H1 (cell line): ENCODE results near the gene SSUH2. TPM values are rescaled to one million over a fixed set of nuclear protein-coding genes. Genes with fewer than 3 reads are reported as not detected.

Source experiments
- CTCF ChIA-PET: fragments of 300-600 bp; sonication (Branson Sonifier 250); formaldehyde crosslinking; loops from one replicate; lab custom pipeline; 2021; ENCODE audit not compliant: partially characterized antibody; lab: Charles Lee
- POLR2A ChIA-PET: fragments of 300-600 bp; sonication (Branson Sonifier 250); formaldehyde crosslinking; loops from one replicate; lab custom pipeline; 2021; ENCODE audit warnings: inconsistent platforms; ENCODE audit not compliant: partially characterized antibody; lab: Charles Lee
- DNase-seq, 2 experiments: peaks; one replicate each; pipeline versions ENCODE4 v3.0.0 to v3.0.0-alpha.2; 2010 to 2022; ENCODE audit warnings: low spot score in 2 of 2, low read depth in 1 of 2, mixed read lengths in 1 of 2
- FAIRE-seq: peaks from 2 replicates; lab custom pipeline; 2011; peaks lifted over from hg19 to GRCh38; lab: Jason Lieb, UNC
- H2AFZ ChIP-seq: 2 replicates; pipeline ENCODE4 v1.8.1; 2012; ENCODE audit warnings: low read length, inconsistent platforms
- H2AK5ac ChIP-seq: 2 replicates; pipeline ENCODE4 v1.6.1; 2013; ENCODE audit warnings: low read depth, low read length
- H2BK120ac ChIP-seq: replicated peaks from 2 replicates; pipeline ENCODE3; 2013; ENCODE audit warnings: low read depth, low read length, inconsistent platforms
- H2BK12ac ChIP-seq: 2 replicates; pipeline ENCODE4 v1.6.1; 2013; ENCODE audit warnings: low read depth, low read length
- H2BK15ac ChIP-seq: 2 replicates; pipeline ENCODE4 v1.6.1; 2013; ENCODE audit warnings: low read length
- H2BK20ac ChIP-seq: 2 replicates; pipeline ENCODE4 v1.6.1; 2013; ENCODE audit warnings: low read length
- H2BK5ac ChIP-seq: 2 replicates; pipeline ENCODE4 v1.6.1; 2013; ENCODE audit warnings: low read depth, low read length
- H3K14ac ChIP-seq: 2 replicates; pipeline ENCODE4 v1.6.1; 2013; ENCODE audit warnings: inconsistent platforms; ENCODE audit not compliant: insufficient read length
- H3K18ac ChIP-seq: 2 replicates; pipeline ENCODE4 v1.6.1; 2013; ENCODE audit warnings: low read length; ENCODE audit errors: extremely low read depth
- H3K23ac ChIP-seq: 2 replicates; pipeline ENCODE4 v1.6.1; 2013; ENCODE audit warnings: inconsistent platforms; ENCODE audit not compliant: insufficient read length
- H3K23me2 ChIP-seq: 2 replicates; pipeline ENCODE4 v1.6.1; 2013; ENCODE audit warnings: low read depth, low read length
- H3K27ac ChIP-seq: 2 replicates; pipeline ENCODE4 v1.6.1; 2011; ENCODE audit warnings: low read depth, low read length, inconsistent platforms
- H3K27me3 ChIP-seq, 4 experiments: replicated peaks in 1 of 4; 1 replicate in 1 of 4; 2 replicates in 3 of 4; pipeline versions ENCODE4 v1.6.1 to v1.8.1; 2011 to 2013; ENCODE audit warnings: low read length in 3 of 4, mild to moderate bottlenecking in 3 of 4, inconsistent platforms in 2 of 4, mixed read lengths in 2 of 4, moderate library complexity in 1 of 4; ENCODE audit not compliant: control insufficient read depth in 3 of 4, insufficient read depth in 3 of 4; ENCODE audit errors: extremely low read depth in 1 of 4
- H3K36me3 ChIP-seq, 4 experiments: 2 replicates each; pipeline versions ENCODE4 v1.6.1 to v1.8.1; 2011 to 2013; ENCODE audit warnings: mild to moderate bottlenecking in 4 of 4, low read length in 3 of 4, moderate library complexity in 2 of 4, control low read depth in 1 of 4, inconsistent platforms in 1 of 4; ENCODE audit not compliant: insufficient read depth in 4 of 4, control insufficient read depth in 2 of 4
- H3K4ac ChIP-seq: replicated peaks from 2 replicates; pipeline ENCODE3; 2013; ENCODE audit warnings: low read length, low read depth, mixed read lengths, inconsistent platforms; ENCODE audit not compliant: insufficient read length
- H3K4me1 ChIP-seq, 4 experiments: replicated peaks in 1 of 4; 1 replicate in 1 of 4; 2 replicates in 3 of 4; pipeline versions ENCODE4 v1.6.1 to v1.8.1; 2011 to 2013; ENCODE audit warnings: low read length in 3 of 4, inconsistent platforms in 2 of 4, mixed read lengths in 1 of 4; ENCODE audit not compliant: insufficient read depth in 4 of 4, control insufficient read depth in 3 of 4
- H3K4me2 ChIP-seq, 2 experiments: 2 replicates each; pipeline versions ENCODE4 v1.6.1 to v1.8.1; 2011 to 2013; ENCODE audit warnings: low read depth in 2 of 2, low read length in 2 of 2, control low read depth in 1 of 2, inconsistent platforms in 1 of 2, mild to moderate bottlenecking in 1 of 2; ENCODE audit not compliant: insufficient read depth in 1 of 2
- H3K4me3 ChIP-seq, 4 experiments: fragments of 200-600, 300-600 bp in 1 of 4; sonication (generic), shearing (Covaris generic), sonication (Bioruptor Twin) in 1 of 4; 2 replicates each; pipeline versions ENCODE4 v1.5.1 to v1.8.1; 2011 to 2016; ENCODE audit warnings: low read length in 4 of 4, low read depth in 3 of 4, control low read depth in 2 of 4, inconsistent platforms in 2 of 4, mild to moderate bottlenecking in 2 of 4, mixed read lengths in 1 of 4, moderate library complexity in 1 of 4; ENCODE audit not compliant: insufficient read depth in 2 of 4; ENCODE audit errors: extremely low read depth in 1 of 4
- H3K56ac ChIP-seq: replicated peaks from 2 replicates; pipeline ENCODE3; 2013; ENCODE audit warnings: low read depth, mild to moderate bottlenecking, mixed read lengths, low read length, inconsistent platforms; ENCODE audit not compliant: insufficient read length
- H3K79me1 ChIP-seq: 2 replicates; pipeline ENCODE4 v1.6.1; 2013; ENCODE audit warnings: low read depth, low read length, control low read depth
- H3K79me2 ChIP-seq, 2 experiments: 2 replicates each; pipeline versions ENCODE4 v1.6.1 to v1.8.1; 2012 to 2013; ENCODE audit warnings: low read length in 2 of 2, mild to moderate bottlenecking in 2 of 2, inconsistent platforms in 1 of 2; ENCODE audit not compliant: insufficient read depth in 2 of 2, control insufficient read depth in 1 of 2
- H3K9ac ChIP-seq, 4 experiments: replicated peaks in 1 of 4; 1 replicate in 1 of 4; 2 replicates in 3 of 4; pipeline versions ENCODE4 v1.6.1 to v1.8.1; 2011 to 2013; ENCODE audit warnings: low read depth in 3 of 4, low read length in 3 of 4, control low read depth in 2 of 4, mild to moderate bottlenecking in 2 of 4, moderate library complexity in 2 of 4, inconsistent platforms in 1 of 4; ENCODE audit errors: extremely low read depth in 1 of 4
- H3K9me3 ChIP-seq, 2 experiments: 2 replicates each; pipeline versions ENCODE4 v1.6.1 to v1.8.1; 2012 to 2013; ENCODE audit warnings: mild to moderate bottlenecking in 2 of 2, moderate library complexity in 2 of 2, control low read depth in 1 of 2, inconsistent platforms in 1 of 2, low read depth in 1 of 2, low read length in 1 of 2, mixed read lengths in 1 of 2; ENCODE audit not compliant: insufficient read depth in 2 of 2
- H4K20me1 ChIP-seq, 2 experiments: replicated peaks in 1 of 2; 2 replicates each; pipeline versions ENCODE3 to v1.8.1; 2011 to 2013; ENCODE audit warnings: inconsistent platforms in 2 of 2, low read length in 2 of 2, mild to moderate bottlenecking in 1 of 2; ENCODE audit not compliant: insufficient read depth in 2 of 2, control insufficient read depth in 1 of 2
- H4K5ac ChIP-seq: 2 replicates; pipeline ENCODE4 v1.6.1; 2013; ENCODE audit warnings: low read length, low read depth, mixed read lengths, inconsistent platforms; ENCODE audit not compliant: insufficient read length
- H4K8ac ChIP-seq: 2 replicates; pipeline ENCODE4 v1.8.0; 2013; ENCODE audit warnings: mild to moderate bottlenecking, moderate library complexity, low read length, inconsistent platforms; ENCODE audit not compliant: insufficient read depth; ENCODE audit errors: extremely low read depth
- H4K91ac ChIP-seq: replicated peaks from 2 replicates; pipeline ENCODE3; 2013; ENCODE audit warnings: low read length, mixed read lengths, inconsistent platforms; ENCODE audit not compliant: insufficient read length
- EZH2 ChIP-seq: fragments of 200-600 bp; sonication (generic); IDR thresholded peaks from 2 replicates; pipeline ENCODE4 v1.7.1; 2012; ENCODE audit warnings: low read depth, mild to moderate bottlenecking, moderate library complexity, low read length, inconsistent platforms; ENCODE audit not compliant: severe bottlenecking
- SUZ12 ChIP-seq: fragments of 200-600 bp; sonication (generic); IDR thresholded peaks from 2 replicates; pipeline ENCODE4 v1.6.1; 2012; ENCODE audit warnings: mild to moderate bottlenecking, inconsistent platforms, low read length, moderate library complexity, mixed read lengths
- TAF7 ChIP-seq: optimal IDR thresholded peaks from 2 replicates; pipeline ENCODE3; 2011; ENCODE audit warnings: low read depth, mild to moderate bottlenecking, inconsistent platforms, low read length, moderate library complexity, borderline replicate concordance
- WGBS, 2 experiments: shearing (Covaris generic) in 1 of 2; methylation state at CpG; one replicate each; pipeline versions ENCODE4 v1.1.6 to v1.1.7; 2013 to 2015; ENCODE audit warnings: low lambda C conversion rate in 2 of 2, mixed read lengths in 2 of 2, inconsistent platforms in 1 of 2, low coverage in 1 of 2, missing lambda C conversion rate in 1 of 2; ENCODE audit not compliant: insufficient replicate concordance in 2 of 2, insufficient coverage in 1 of 2, insufficient read length in 1 of 2; ENCODE audit errors: extremely low coverage in 1 of 2, missing lambda C conversion rate in 1 of 2; 5-methylcytosine and 5-hydroxymethylcytosine counted together
- polyA plus RNA-seq, 7 experiments: library from polyadenylated mRNA; depleted of rRNA in 3 of 7; stranded (reverse) in 5 of 7; unstranded in 2 of 7; fragments of >200 nt in 5 of 7; fragments of 200-250 nt in 2 of 7; gene quantifications; 1 replicate in 5 of 7; 2 replicates in 1 of 7; 4 replicates in 1 of 7; pipeline versions ENCODE4 v1.2.1 to v1.2.3, GENCODE V29; 2011 to 2013; ENCODE audit warnings: missing spikeins in 2 of 7, mixed read lengths in 2 of 7
- total RNA-seq: library from RNA; stranded (reverse); fragmentation: NEBNext Ultra II Directional; extraction: Animal tissue kit (Norgen Biotek cat#: 25700); gene quantifications from 2 replicates; pipeline ENCODE4 v1.2.1, GENCODE V29; 2021

Gene SSUH2
- total and polyA plus RNA-seq, 2 of the 8 experiments (the other 6 are each of a cell fraction or from before 2014, with no cell fraction given), result 0.62 to 0.69 TPM

GRCh38 chr3:8581806-8582445 lies 62.7 kb downstream of the SSUH2 start:
- Histone ChIP-seq H3K14ac (no peak overlapping the region), H3K18ac (no peak overlapping the region), H3K79me1 (no peaks in the 10 kb centered on the region), H2BK15ac (no peak overlapping the region), H3K27me3 (no peaks in the 10 kb centered on the region), H4K20me1 (no peaks in the 10 kb centered on the region), H3K56ac (no peak overlapping the region), H2BK120ac (no peak overlapping the region), H3K23ac (no peak overlapping the region), H3K79me2 (no peaks in the 10 kb centered on the region), H3K23me2 (no peaks in the 10 kb centered on the region), H3K4me1 (no peaks in the 10 kb centered on the region), H2AK5ac (no peak overlapping the region), H3K4me2 (no peak overlapping the region), H3K4me3 (no peak overlapping the region), H4K91ac (no peak overlapping the region), H4K5ac (no peak overlapping the region), H2BK5ac (no peak overlapping the region), H2BK12ac (no peak overlapping the region), H3K9ac (no peak overlapping the region), H4K8ac (no peak overlapping the region), H3K4ac (no peak overlapping the region), H2BK20ac (no peak overlapping the region), H2AFZ (no peak overlapping the region), H3K9me3 (no peaks in the 10 kb centered on the region), H3K27ac (no peak overlapping the region), H3K36me3 (no peaks in the 10 kb centered on the region)
- TF ChIP-seq TAF7 (no peak), SUZ12 (no peak), EZH2 (no peak)
- ChIA-PET CTCF (interaction anchor here (1.0 kb wide), 2 partner anchors 14 to 15 kb away, joined by 3 read pairs; no protein-coding TSS in a partner anchor), POLR2A (no interaction called here)
- 89% methylated on average over 6 of the region's 6 CpGs; no CpG with 5 or more reads in 1 of the 2 experiments for WGBS, 2 experiments
- FAIRE-seq, result no peak
- no peak for DNase-seq
